WTC11 (cell line): Measurements from ENCODE around the gene KLC4. TPM values are rescaled to one million over a fixed set of nuclear protein-coding genes. Genes with fewer than 3 reads are reported as not detected.

Source experiments
- ATAC-seq: fragments of 200-7000 bp; cut with Tn5 transposase; 2 replicates; pipeline ENCODE4 v1.10.0; 2021; ENCODE audit warnings: mild to moderate bottlenecking, moderate library complexity
- CTCF ChIA-PET: fragments of 300-600 bp; sonication (Branson Sonifier 250); formaldehyde crosslinking; loops from one replicate; lab custom pipeline; 2021; ENCODE audit warnings: antibody characterized with exemption; lab: Charles Lee
- POLR2A ChIA-PET: fragments of 350-600 bp; sonication (Branson Sonifier 250); formaldehyde crosslinking; loops from one replicate; lab custom pipeline; 2021; ENCODE audit warnings: antibody characterized with exemption; lab: Charles Lee
- DNase-seq: peaks from one replicate; pipeline ENCODE4 v3.0.0; 2021; ENCODE audit warnings: low spot score
- H3K27ac Mint-ChIP-seq: 2 replicates; pipeline ENCODE4 v1.8.0; 2021; ENCODE audit warnings: mixed read lengths
- H3K27me3 Mint-ChIP-seq: 2 replicates; pipeline ENCODE4 v1.8.0; 2021; ENCODE audit warnings: low read depth, mild to moderate bottlenecking, moderate library complexity, mixed read lengths
- H3K36me3 Mint-ChIP-seq: 2 replicates; pipeline ENCODE4 v1.8.0; 2021; ENCODE audit warnings: mixed read lengths
- H3K4me1 Mint-ChIP-seq: 2 replicates; pipeline ENCODE4 v1.8.0; 2022; ENCODE audit warnings: mixed read lengths
- H3K4me3 Mint-ChIP-seq: 2 replicates; pipeline ENCODE4 v1.8.0; 2021; ENCODE audit warnings: mild to moderate bottlenecking, moderate library complexity, mixed read lengths
- H3K9me3 Mint-ChIP-seq: 2 replicates; pipeline ENCODE4 v1.8.0; 2021; ENCODE audit warnings: mixed read lengths
- ATF3 ChIP-seq: sonication (generic); formaldehyde crosslinking; conservative IDR thresholded peaks from 2 replicates; pipeline ENCODE4 v1.8.1; 2022; ENCODE audit warnings: mild to moderate bottlenecking, missing genetic modification reagents
- E2F5 ChIP-seq: sonication (generic); formaldehyde crosslinking; IDR thresholded peaks from 2 replicates; pipeline ENCODE4 v1.8.1; 2022; ENCODE audit warnings: mild to moderate bottlenecking, moderate library complexity, missing genetic modification reagents
- GABPB1 ChIP-seq: sonication (generic); formaldehyde crosslinking; IDR thresholded peaks from 2 replicates; pipeline ENCODE4 v1.8.1; 2023; ENCODE audit warnings: mild to moderate bottlenecking, missing genetic modification reagents
- HMGA2 ChIP-seq: fragments of 250-450 bp; sonication (Bioruptor Pico); IDR thresholded peaks from 2 replicates; pipeline ENCODE4 v1.4.0; 2021; ENCODE audit warnings: mild to moderate bottlenecking, moderate library complexity
- NFE2L1 ChIP-seq: sonication (generic); formaldehyde crosslinking; IDR thresholded peaks from 2 replicates; pipeline ENCODE4 v1.8.1; 2023; ENCODE audit warnings: missing genetic modification reagents
- NFYB ChIP-seq: sonication (generic); formaldehyde crosslinking; conservative IDR thresholded peaks from 2 replicates; pipeline ENCODE4 v1.8.0; 2022; ENCODE audit warnings: low read depth, missing genetic modification reagents
- NR1H2 ChIP-seq: sonication (generic); formaldehyde crosslinking; IDR thresholded peaks from 2 replicates; pipeline ENCODE4 v1.9.0; 2021; ENCODE audit warnings: mild to moderate bottlenecking, moderate library complexity, missing genetic modification reagents
- SP1 ChIP-seq: sonication (generic); formaldehyde crosslinking; conservative IDR thresholded peaks from 2 replicates; pipeline ENCODE4 v1.8.1; 2022; ENCODE audit warnings: missing genetic modification reagents
- TEAD1 ChIP-seq: sonication (generic); formaldehyde crosslinking; IDR thresholded peaks from 2 replicates; pipeline ENCODE4 v1.8.0; 2022; ENCODE audit warnings: mild to moderate bottlenecking, missing genetic modification reagents
- USF2 ChIP-seq: sonication (generic); formaldehyde crosslinking; IDR thresholded peaks from 2 replicates; pipeline ENCODE4 v1.8.1; 2023; ENCODE audit warnings: mild to moderate bottlenecking, missing genetic modification reagents, moderate library complexity
- ZNF263 ChIP-seq: sonication (generic); formaldehyde crosslinking; IDR thresholded peaks from 2 replicates; pipeline ENCODE4 v1.8.1; 2022; ENCODE audit warnings: low read depth, mild to moderate bottlenecking, moderate library complexity, missing genetic modification reagents
- ZNF396 ChIP-seq: fragments of 250-450 bp; sonication (Bioruptor Pico); IDR thresholded peaks from 2 replicates; pipeline ENCODE4 v1.8.0; 2021; ENCODE audit warnings: mild to moderate bottlenecking, moderate library complexity, borderline replicate concordance
- ZNF423 ChIP-seq: fragments of 250-450 bp; sonication (Bioruptor Pico); IDR thresholded peaks from 2 replicates; pipeline ENCODE4 v2.1.2; 2022; ENCODE audit warnings: mild to moderate bottlenecking, moderate library complexity
- ZSCAN18 ChIP-seq: fragments of 250-450 bp; sonication (Bioruptor Pico); IDR thresholded peaks from 2 replicates; pipeline ENCODE4 v2.1.2; 2022; ENCODE audit warnings: mild to moderate bottlenecking, moderate library complexity
- total RNA-seq: library from RNA; stranded (reverse); gene quantifications from 3 replicates; pipeline ENCODE4 v1.2.3, GENCODE V29; 2021
- TF ChIP-seq, protein P1 (sequence below): sonication (generic); formaldehyde crosslinking; IDR thresholded peaks from 2 replicates; pipeline ENCODE4 v1.8.0; 2023; ENCODE audit warnings: missing genetic modification reagents
- TF ChIP-seq, protein P2 (sequence below): sonication (generic); formaldehyde crosslinking; IDR thresholded peaks from 2 replicates; pipeline ENCODE4 v1.8.0; 2022; ENCODE audit warnings: mild to moderate bottlenecking, missing genetic modification reagents
- TF ChIP-seq, protein P3 (sequence below): fragments of 250-450 bp; sonication (Bioruptor Pico); conservative IDR thresholded peaks from 2 replicates; pipeline ENCODE4 v1.9.0; 2021; ENCODE audit warnings: mild to moderate bottlenecking

KLC4 gene
- total RNA-seq, 1 experiment from 2014 or later: 35.7 TPM

GRCh38 chr6:43101497-43101896 is 42.1 kb downstream of the KLC4 start:
- CTCF ChIA-PET: interaction anchor here (1.6 kb wide), 1 partner anchor 25 kb away, joined by 4 read pairs; the partner anchor contains the start of gene PTK7
- peaks cover 3% of the 10 kb centered on the region; the same call in 1 of the 2 replicates for H3K36me3 Mint-ChIP-seq
- POLR2A ChIA-PET: no interaction called here
- peaks cover 57% of the 10 kb centered on the region for H3K4me1 Mint-ChIP-seq
- DNase-seq: no peak
- no peak for ATAC-seq
- no peak overlapping the region for H3K4me3 Mint-ChIP-seq
- H3K9me3 Mint-ChIP-seq: no peaks in the 10 kb centered on the region
- TF ChIP-seq GABPB1 (CRISPR knock-in tag): no peak
- no peak for TF ChIP-seq NFE2L1
- TF ChIP-seq ZNF263 (CRISPR knock-in tag): no peak
- TF ChIP-seq ZNF396 (CRISPR knock-in tag): no peak
- no peak for TF ChIP-seq ZSCAN18 (CRISPR knock-in tag)
- TF ChIP-seq, protein P1, sequence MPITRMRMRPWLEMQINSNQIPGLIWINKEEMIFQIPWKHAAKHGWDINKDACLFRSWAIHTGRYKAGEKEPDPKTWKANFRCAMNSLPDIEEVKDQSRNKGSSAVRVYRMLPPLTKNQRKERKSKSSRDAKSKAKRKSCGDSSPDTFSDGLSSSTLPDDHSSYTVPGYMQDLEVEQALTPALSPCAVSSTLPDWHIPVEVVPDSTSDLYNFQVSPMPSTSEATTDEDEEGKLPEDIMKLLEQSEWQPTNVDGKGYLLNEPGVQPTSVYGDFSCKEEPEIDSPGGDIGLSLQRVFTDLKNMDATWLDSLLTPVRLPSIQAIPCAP: no peak
- no peak for TF ChIP-seq ZNF423
- no peak for TF ChIP-seq HMGA2 (CRISPR knock-in tag)
- no peak for TF ChIP-seq SP1 (CRISPR knock-in tag)
- TF ChIP-seq NR1H2 (CRISPR knock-in tag): no peak
- TF ChIP-seq, protein P2, sequence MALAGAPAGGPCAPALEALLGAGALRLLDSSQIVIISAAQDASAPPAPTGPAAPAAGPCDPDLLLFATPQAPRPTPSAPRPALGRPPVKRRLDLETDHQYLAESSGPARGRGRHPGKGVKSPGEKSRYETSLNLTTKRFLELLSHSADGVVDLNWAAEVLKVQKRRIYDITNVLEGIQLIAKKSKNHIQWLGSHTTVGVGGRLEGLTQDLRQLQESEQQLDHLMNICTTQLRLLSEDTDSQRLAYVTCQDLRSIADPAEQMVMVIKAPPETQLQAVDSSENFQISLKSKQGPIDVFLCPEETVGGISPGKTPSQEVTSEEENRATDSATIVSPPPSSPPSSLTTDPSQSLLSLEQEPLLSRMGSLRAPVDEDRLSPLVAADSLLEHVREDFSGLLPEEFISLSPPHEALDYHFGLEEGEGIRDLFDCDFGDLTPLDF (CRISPR knock-in tag): no peak
- no peak for TF ChIP-seq ATF3 (CRISPR knock-in tag)
- TF ChIP-seq USF2 (CRISPR knock-in tag): no peak
- TF ChIP-seq, protein P3, sequence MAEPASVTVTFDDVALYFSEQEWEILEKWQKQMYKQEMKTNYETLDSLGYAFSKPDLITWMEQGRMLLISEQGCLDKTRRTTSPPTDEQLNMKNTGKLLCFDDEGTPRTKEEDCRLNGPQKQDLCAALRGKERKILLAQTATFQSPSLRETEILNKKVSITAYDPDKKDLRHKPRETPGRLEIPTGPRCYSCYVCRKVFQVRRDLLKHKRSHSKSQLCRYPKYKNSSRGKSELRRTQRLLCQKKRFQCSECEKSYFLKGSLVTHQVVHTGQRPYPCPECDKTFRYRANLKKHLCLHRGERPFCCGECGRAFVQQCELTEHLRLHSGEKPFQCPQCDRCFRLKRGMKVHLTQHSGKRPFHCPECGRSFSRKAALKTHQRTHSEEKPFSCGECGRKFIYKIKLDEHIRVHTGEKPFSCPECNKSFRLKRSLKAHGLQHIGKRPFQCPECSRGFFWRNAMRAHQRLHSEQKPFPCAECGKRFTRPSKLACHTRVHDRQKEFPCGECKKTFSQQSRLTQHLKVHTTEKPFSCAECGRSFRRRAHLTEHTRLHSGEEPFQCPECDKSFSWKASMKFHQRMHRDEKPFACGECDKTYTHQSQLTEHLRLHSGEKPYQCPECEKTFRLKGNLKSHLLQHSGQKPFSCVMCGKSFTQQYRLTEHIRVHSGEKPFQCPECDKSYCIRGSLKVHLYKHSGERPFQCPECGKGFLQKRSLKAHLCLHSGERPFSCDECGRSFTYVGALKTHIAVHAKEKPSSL: no peak
- H3K27ac Mint-ChIP-seq: no peak overlapping the region
- no peaks in the 10 kb centered on the region for H3K27me3 Mint-ChIP-seq

DNA sequence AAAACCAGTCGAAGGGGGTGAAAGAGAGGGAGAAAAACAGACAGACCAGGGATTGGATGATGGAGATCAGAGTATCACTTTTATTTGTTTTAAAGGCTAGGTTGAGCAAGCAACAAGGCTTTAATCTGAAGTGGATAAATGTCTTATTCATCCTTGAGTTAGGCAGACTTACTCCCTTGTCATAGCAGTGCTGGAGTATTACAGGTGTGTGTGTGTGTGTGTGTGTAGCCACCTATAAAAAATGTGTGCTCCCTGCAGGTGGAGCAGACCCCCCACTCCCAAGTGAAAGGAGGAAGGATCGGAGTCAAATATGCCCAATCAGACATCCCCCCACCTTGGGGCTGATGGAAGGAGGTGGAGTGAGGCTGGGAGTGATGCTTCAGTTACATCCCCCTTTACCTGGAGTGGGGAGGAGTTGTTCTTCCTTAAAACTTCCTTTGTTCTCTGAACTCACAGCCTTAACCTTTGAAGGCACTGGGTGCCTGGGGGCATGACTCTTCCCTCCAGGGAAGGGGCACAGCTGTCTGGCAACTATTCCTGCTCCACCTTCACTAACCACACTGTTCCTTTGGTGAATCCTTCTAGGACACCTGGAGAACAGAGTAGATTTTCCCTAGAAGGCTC is 43.9 kb downstream of the KLC4 start:
- DNase-seq (no peak), ATAC-seq (peak; percentile 93)
- Mint-ChIP-seq H3K4me1 (peaks cover 45% of the 10 kb centered on the region), H3K27me3 (no peaks in the 10 kb centered on the region), H3K4me3 (peak overlapping the region; percentile 6; the same call in 1 of the 2 replicates), H3K36me3 (peaks cover 3% of the 10 kb centered on the region; the same call in 1 of the 2 replicates), H3K9me3 (no peaks in the 10 kb centered on the region), H3K27ac (peak overlapping the region; percentile 97)
- TF ChIP-seq TEAD1 (CRISPR knock-in tag) (peak; percentile 41; the same call in 1 of the 2 replicates), NFYB (CRISPR knock-in tag) (no peak), E2F5 (no peak)
- ChIA-PET POLR2A (no interaction called here), CTCF (no interaction called here)
